GM18511 (cell line): ENCODE measurements around the gene CAMTA2.
A peak's percentile ranks its signal among the peaks of the same experiment; 100 is the strongest.

ENCODE experiments used
- ATAC-seq: cut with Tn5 transposase; IDR thresholded peaks from one replicate; pipeline ENCODE4 v1.9.1; 2021; ENCODE audit warnings: mild to moderate bottlenecking, moderate library complexity; ENCODE audit not compliant: unreplicated experiment

The CAMTA2 gene

GRCh38 chr17:4999430-5000093 lies 12.1 kb upstream of the CAMTA2 start:
- ATAC-seq: no peak

- ATAC-seq: no peak
Measured at GRCh38 chr17:4998732-4999429, 11.4 kb upstream of the CAMTA2 start.

GRCh38 chr17:4998027-4998731 lies 10.7 kb upstream of the CAMTA2 start:
- ATAC-seq: peak; percentile 23

GRCh38 chr17:4997302-4998026 lies 10.0 kb upstream of the CAMTA2 start, which contains the start of the genes INCA1 and KIF1C:
Gene INCA1 (minus strand): TSS chr17:4997522. CDS start chr17:4994437, 3,085 bp downstream.
Gene KIF1C (plus strand): TSS chr17:4997950. CDS start chr17:5000247, 2,297 bp downstream.
- ATAC-seq: peak; percentile 86

GRCh38 chr17:4994081-4994595 lies 6.7 kb upstream of the CAMTA2 start:
- ATAC-seq: no peak

GRCh38 chr17:4987767-4988567 lies 492 bp upstream of the CAMTA2 start:
- peak; percentile 10 for ATAC-seq

GRCh38 chr17:4986403-4986802 lies 1.1 kb downstream of the CAMTA2 start:
- ATAC-seq: no peak

- no peak for ATAC-seq
Measured at GRCh38 chr17:4982305-4982704, 5.2 kb downstream of the CAMTA2 start.

GRCh38 chr17:4980644-4981216 lies 6.7 kb downstream of the CAMTA2 start:
- no peak for ATAC-seq

GRCh38 chr17:4978726-4979125 lies 8.7 kb downstream of the CAMTA2 start:
- no peak for ATAC-seq

GRCh38 chr17:4974115-4974670 lies 13.3 kb downstream of the CAMTA2 start:
- ATAC-seq: no peak

GRCh38 chr17:4973256-4974114 lies 14.0 kb downstream of the CAMTA2 start:
- no peak for ATAC-seq

- no peak for ATAC-seq
Measured at GRCh38 chr17:4972752-4973151, 14.7 kb downstream of the CAMTA2 start.

- ATAC-seq: no peak
Measured at GRCh38 chr17:4972322-4972721, 15.2 kb downstream of the CAMTA2 start.

GRCh38 chr17:4971826-4972225 lies 15.6 kb downstream of the CAMTA2 start:
- ATAC-seq: no peak

- ATAC-seq: no peak
Measured at GRCh38 chr17:4970273-4970672, 17.2 kb downstream of the CAMTA2 start.

- no peak for ATAC-seq
Measured at GRCh38 chr17:4969551-4970173, 17.8 kb downstream of the CAMTA2 start.

GRCh38 chr17:4969047-4969550 lies 18.4 kb downstream of the CAMTA2 start:
- ATAC-seq: no peak
